ENCODE measurements around the gene EXOC1. TPM values are rescaled to one million over a fixed set of nuclear protein-coding genes. Genes with fewer than 3 reads are reported as not detected.
"Not testable (repeated sequence)": the region's sequence is repeated elsewhere in the genome, so short reads cannot be mapped to it uniquely, and the experiment has no call there.

EXOC1 gene
- total and polyA plus RNA-seq, 9 of the 15 experiments (the other 6 are each of a cell fraction or from before 2014, with no cell fraction given), result 16.0 to 45.5 (median 26.2) TPM

- not testable (repeated sequence) for TF ChIP-seq CEBPG (CRISPR knock-in tag; IDR thresholded peaks at IDR 0.05)
- TF ChIP-seq CEBPG (tag; conservative IDR thresholded peaks at IDR 0.05 in 1 of 2, IDR thresholded peaks at IDR 0.05 in 1 of 2), result 0 out of 4 replicates have a peak, but pooled peaks of 1 of the 2 experiments have one; percentile 33
Measured at GRCh38 chr4:55841373-55842239, 11.8 kb upstream of the EXOC1 start (continued).

GRCh38 chr4:55842312-55842711 is 11.1 kb upstream of the EXOC1 start:
- H3K4me3 ChIP-seq; H3K79me2 ChIP-seq (ENCODE audit: control insufficient read depth, insufficient read depth, low read length); H3K9me3 ChIP-seq (replicated peaks; ENCODE audit: control insufficient read depth, insufficient read depth, low read depth, low read length); FAIRE-seq; in situ Hi-C loops (cut with MboI); H3K9me1 ChIP-seq (ENCODE audit: control insufficient read depth, insufficient read depth, low read length); H3K27ac ChIP-seq (ENCODE audit: extremely low read depth, low read depth, low read length); ATAC-seq; intact Hi-C loops (cut with micrococcal nuclease); BruUV-seq (replicated peaks); DNase-seq (ENCODE audit: extremely low read depth in 1 of 4, low spot score in 3 of 4); H3K4me1 ChIP-seq (replicated peaks in 1 of 2; ENCODE audit: control insufficient read depth in 2 of 2, insufficient read depth in 2 of 2, low read length in 2 of 2); H3K36me3 ChIP-seq (ENCODE audit: control insufficient read depth, insufficient read depth, low read length); H3K27me3 ChIP-seq (ENCODE audit: control insufficient read depth in 2 of 2, insufficient read depth in 2 of 2, low read length in 2 of 2); H4K20me1 ChIP-seq (replicated peaks; ENCODE audit: control insufficient read depth, insufficient read depth, low read length); CTCF ChIA-PET (ENCODE audit: low intra/inter-chr PET ratio); H3K9ac ChIP-seq (ENCODE audit: insufficient read depth in 1 of 2, low read depth in 2 of 2, low read length in 2 of 2): not testable (repeated sequence)
- 17% methylated on average over 3 of the region's 10 CpGs for WGBS (ENCODE audit: insufficient coverage, low coverage, missing lambda C conversion rate)
- POLR2A ChIA-PET, result interaction anchor here (0.6 kb wide), 1 partner anchor 101 kb away, joined by 3 read pairs; no protein-coding TSS in a partner anchor
- Histone ChIP-seq H3K4me2 (ENCODE audit: insufficient read depth, low read length) (peak overlapping the region; percentile 18; the same call in 1 of the 2 replicates), H2AFZ (ENCODE audit: low read depth, low read length) (peak overlapping the region; percentile 68; the same call in 1 of the 2 replicates)
- TF ChIP-seq PKNOX1 (IDR thresholded peaks at IDR 0.05) (0 out of 2 replicates have a peak, but pooled peaks have one; percentile 21), RBFOX2 (IDR thresholded peaks at IDR 0.05; ENCODE audit: low read depth, low read length) (0 out of 2 replicates have a peak, but pooled peaks have one; percentile 30), BRD9 (IDR thresholded peaks at IDR 0.05; ENCODE audit: low read depth, partially characterized antibody) (peak; percentile 4), TFAP4 (CRISPR knock-in tag; IDR thresholded peaks at IDR 0.05; ENCODE audit: borderline replicate concordance) (peak; percentile 50; the same call in 1 of the 2 replicates)

All from K562 (cell line).